Raji (cell line): ENCODE measurements around the gene PTGES.

Experiments used
- POLR2A ChIP-seq: IDR thresholded peaks from 2 replicates; pipeline ENCODE4 v1.6.1; 2011; ENCODE audit warnings: low read depth, low read length, control low read depth; ENCODE audit not compliant: insufficient read depth

The PTGES gene, protein sequence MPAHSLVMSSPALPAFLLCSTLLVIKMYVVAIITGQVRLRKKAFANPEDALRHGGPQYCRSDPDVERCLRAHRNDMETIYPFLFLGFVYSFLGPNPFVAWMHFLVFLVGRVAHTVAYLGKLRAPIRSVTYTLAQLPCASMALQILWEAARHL

DNA sequence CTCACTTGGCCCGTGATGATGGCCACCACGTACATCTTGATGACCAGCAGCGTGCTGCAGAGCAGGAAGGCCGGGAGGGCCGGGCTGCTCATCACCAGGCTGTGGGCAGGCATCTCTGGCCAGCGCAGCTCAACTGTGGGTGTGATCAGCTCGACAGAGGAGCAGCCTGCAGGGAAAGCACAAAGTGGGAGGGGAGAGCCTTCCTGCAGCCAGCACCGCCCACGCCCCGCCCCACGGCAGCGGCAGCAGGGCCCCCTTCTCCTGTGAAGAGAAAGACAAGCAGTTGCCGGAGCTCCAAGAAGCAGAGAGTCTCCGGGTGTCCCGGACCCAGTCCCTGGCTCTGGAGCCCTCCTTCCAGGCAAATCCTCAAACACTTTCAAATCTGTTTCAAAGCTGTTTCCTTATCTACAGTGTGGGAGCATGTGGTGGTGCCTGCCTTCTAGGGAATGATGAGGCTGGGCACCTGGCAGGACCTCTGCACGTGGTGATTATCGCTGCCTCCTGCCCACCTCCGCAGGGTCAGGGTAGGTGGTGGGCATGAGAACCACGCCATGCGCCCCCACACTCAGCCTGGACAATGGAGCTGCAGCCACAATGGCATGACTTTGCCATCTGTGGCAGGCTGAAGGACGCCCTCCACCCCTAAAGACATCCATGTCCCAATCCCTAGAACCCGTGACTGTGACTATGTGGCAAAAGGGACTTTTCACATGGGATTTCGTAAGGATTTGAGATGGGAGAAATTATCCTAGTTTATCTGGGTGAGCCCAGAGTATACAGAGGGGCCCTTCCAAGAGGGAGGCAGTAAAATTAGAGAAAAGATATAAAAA is at the start of gene PTGES:
PTGES (minus strand) TSS at position 143 of the 830 bp plus-strand sequence; CDS start at position 113, 30 bp downstream.
- TF ChIP-seq POLR2A = no peak

DNA sequence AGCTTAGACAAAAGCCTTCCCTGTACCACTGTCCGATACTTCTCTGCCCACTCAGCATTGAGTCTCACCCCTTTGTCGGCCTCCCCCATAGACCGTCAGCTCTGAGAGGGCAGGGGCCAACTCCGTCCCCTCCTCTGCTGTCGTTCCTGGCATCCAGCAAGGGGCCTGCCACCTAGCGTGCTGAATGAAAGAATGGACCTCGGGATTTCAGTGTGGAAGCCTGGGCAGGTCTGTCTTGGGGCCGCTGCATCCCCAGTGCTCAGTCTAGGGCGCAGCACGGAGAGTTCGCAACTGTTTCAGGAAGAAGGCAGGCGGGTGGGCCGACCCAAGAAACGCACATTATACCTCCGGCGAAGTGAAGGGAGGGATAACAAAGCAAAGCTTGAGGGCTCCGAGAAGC is 48.7 kb upstream of the PTGES start:
- TF ChIP-seq POLR2A = no peak

DNA sequence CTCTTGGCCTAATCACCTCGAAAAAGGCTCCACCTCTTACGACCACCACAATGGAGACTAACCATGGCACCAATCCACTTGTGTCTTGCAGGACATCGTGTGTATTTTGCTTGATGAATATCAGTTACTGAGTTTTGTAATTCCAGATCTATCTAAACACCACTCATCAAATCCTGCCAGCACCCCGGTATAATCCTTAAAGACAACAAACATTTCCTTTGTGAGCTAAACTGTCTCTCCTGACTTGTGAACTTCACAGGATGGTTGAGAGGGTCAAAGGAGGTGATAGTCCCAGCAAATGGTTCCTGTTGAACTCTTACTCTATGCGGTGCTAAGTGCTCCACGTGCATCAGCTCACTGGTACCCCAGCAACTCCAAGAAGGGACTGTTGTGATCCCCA is 46.1 kb upstream of the PTGES start:
- TF ChIP-seq POLR2A = no peak

DNA sequence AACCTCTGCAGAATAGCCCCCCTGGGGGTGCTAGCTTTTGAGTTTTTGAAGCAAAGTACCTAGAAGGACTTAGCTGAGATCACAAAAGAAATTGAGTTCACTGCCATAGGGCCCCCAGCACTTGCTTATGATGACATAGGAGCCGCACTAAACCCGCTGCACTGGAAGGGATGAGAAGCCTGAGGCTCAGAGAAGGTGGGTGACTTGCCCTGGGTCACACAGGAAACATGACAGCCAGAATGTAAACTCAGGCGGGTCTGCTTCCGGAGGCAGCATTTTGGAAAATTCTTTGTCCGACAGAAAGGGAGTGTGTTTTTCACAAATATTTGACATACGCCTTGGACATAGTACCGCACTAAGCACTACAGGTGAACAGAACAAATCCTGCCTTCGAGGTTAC is 41.7 kb upstream of the PTGES start:
- TF ChIP-seq POLR2A = no peak

DNA sequence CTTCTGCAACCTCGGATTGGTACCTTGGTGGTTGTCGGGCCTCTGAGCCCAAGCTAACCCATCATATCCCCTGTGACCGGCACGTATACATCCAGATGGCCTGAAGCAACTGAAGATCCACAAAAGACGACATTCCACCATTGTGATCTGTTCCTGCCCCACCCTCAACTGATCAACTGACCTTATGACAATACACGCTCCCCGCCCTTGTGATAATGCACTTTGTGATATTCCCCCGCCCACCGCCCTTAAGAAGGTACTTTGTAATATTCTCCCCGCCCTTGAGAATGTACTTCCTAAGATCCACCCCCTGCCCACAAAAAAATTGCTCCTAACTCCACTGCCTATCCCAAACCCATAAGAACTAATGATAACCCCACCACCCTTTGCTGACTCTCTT is 33.6 kb upstream of the PTGES start:
- no peak for TF ChIP-seq POLR2A

DNA sequence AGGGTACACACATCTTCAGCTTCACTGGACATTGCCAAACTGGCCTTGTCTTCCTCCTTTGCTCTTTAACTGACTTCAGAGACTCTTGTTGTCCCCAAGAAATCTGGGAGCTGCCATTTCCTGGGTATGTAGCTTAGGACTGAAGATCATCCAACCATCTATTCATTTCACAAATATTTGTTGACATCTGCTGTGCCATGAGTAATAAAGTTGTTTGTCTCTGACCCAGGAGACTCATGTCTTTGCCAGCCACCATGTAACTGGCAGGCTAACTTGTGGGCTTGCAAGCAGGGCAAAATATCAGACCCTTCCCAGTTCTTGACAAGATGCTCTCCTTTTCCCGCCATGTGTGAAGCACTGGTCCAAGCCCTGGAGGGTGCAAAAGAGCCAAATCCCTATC is 33.0 kb upstream of the PTGES start:
- TF ChIP-seq POLR2A = no peak

DNA sequence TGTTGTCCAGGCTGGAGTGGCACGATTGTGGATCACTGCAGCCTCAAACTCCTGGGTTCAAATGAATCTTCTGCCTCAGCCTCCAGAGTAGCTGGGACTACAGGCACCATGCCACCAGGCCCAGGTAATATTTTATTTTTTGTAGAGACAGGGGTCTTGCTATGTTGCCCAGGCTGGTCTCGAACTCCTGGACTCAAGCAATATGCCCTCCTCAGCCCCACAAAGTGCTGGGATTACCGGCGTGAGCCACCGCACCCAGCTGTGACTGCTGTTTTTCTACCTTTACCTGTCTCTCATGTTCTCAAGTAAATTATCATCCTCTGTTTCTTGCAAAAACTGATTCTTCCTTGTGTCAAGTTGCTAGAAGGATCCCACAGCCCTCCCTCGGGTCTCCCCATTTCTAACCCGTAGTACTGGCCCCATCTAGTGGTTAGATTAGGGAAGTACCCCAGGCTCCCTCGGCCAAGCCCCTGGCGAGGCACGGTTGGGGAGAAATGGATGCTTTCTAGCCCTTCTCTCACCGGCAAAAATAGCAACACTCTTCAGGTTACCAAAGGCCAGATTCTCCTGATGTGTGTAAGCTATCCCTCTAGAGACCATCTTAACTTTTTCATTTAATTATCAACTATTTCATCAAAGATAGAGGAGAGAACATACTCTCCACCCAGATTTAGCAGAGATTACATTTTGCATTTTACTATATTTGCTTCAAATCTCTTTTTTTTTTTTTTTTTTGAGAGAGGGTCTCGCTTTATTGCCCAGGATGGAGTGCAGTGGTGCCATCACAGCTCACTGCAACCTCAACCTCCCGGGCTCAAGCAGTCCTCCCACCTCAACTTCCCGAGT is 30.9 kb upstream of the PTGES start:
- no peak for TF ChIP-seq POLR2A

DNA sequence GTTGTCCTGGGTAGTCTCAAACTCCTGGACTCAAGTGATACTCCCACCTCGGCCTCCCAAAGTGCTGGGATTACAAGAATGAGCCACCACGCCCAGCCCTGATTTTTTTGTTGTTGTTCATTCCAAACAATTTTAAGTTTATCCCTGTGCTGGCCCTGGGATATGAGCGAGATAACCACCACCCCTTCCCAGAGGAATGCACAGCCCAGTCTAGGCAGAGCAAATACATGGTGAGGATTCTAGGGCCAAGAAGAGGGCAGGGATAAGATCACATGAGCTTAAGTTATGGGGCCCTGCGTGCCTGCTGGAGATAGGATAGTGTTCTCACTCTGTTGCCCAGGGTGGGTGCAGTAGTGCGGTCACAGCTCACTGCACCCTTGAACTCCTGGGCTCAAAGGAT is 29.1 kb upstream of the PTGES start:
- TF ChIP-seq POLR2A = no peak

DNA sequence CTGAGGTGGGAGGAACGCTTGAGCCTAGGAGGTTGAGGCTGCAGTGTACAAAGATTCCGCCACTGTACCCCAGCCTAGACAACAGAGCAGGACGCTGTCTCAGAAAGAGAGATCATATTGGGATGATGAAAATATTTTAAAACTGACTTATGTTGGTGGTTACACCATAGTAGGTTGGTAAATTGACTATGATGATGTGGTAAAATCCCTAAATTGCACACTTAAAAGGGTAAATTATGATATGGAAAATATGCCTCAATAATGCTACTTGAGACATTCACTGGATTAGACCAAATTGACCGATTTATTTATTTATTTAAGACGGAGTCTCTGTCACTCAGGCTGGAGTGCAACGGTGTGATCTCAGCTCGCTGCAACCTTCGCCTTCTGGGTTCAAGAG is 28.3 kb upstream of the PTGES start:
- TF ChIP-seq POLR2A = no peak

DNA sequence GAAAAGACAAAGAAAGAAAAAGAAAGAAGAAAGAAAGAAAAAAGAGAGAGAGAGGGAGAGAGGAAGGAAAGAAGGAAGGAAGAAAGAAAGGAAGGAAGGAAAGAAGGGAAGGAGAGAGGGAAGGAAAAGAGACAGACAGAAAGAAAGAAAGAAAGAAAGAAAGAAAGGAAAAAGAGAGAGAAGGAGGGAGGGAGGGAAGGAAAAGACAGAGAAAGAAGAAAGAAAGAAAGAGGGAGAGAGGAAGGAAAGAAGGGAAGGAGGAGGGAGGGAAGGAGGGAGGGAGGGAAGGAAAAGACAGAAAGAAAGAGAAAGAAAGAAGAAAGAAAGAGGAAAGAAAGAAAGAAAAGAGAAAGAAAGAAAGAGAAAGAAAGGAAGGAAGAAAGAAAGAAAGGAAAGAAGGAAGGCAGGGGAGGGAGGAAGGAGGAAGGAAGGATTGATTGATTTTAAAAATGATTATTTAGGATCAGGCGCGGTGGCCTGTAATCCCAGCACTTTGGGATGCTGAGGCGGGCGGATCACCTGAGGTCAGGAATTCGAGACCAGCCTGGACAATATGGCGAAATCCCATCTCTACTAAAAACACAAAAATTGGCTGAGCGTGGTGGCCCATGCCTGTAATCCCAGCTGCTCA is 26.8 kb upstream of the PTGES start:
- TF ChIP-seq POLR2A = no peak

DNA sequence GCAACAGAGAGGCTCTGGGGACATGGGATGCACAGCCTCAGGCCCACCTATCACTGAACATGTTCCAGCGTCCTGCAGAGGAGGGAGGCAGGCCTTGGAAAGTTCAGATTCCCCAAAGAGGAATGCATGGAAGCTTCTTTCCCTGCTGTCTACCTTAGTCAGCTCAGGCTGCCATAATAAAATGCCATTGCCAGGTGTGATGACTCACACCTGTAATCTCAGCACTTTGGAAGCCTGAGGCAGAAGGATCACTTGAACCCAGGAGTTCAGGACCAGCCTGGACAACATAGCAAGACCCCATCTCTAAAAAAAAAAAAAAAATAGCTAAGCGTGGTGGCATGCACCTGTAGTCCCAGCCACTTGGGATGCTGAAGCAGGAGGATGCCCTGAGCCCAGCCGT is 25.6 kb upstream of the PTGES start:
- TF ChIP-seq POLR2A = no peak

DNA sequence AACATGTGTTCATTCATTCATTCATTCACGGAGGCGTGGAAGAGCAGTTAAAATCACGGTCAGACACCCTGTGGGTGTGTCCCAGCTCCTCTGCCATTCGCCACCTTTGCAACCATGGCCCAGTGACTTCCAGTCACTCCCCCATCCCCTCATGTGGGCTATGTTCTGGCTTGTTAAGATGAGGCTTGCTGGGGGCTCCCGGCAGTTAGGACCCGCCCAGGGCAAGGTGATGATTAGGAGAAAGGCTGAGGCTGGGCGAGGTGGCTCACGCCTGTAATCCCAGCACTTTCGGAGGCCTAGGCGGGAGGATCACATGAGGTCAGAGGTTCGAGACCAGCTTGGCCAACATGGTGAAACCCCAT is 24.9 kb upstream of the PTGES start:
- no peak for TF ChIP-seq POLR2A

DNA sequence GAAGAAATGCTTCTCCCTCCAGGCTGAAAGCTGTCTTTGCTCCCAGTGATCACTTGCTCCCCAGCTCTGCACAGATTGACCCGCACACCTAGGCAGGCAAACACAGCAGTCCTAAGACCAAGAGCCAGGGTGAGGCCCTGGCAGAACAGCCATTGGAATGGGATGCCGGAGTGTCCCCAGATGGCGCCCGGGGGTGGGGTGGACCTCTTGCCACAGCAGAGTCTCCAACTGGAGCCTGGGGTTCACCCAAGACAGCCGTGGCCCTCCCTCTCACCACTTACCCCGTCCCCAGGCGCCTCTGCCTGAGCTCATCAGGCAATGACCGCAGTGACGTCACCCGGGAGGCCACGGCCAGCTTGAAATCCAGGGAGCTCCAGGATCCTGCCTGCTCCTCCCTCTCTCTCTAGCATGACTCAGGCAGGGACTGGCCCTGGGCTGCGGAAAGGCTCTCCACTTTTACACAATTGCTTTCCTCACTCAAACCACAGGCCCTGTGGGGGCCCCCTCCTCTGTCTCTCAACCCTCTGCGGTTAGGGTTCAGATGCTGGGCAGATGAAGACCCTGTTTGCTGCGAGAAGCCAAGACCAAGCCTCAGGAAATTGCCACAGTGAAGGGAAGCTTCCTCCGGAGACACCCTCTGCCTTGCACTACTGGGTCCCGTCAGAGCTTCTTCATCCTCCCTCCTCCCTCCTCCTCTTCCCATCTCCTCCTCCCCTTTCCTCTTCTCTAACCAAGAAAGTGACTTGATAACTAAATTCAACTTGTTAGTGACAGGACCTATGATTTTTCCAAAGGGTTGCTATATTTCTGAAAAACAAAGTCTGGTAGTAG is 24.3 kb upstream of the PTGES start:
- no peak for TF ChIP-seq POLR2A

DNA sequence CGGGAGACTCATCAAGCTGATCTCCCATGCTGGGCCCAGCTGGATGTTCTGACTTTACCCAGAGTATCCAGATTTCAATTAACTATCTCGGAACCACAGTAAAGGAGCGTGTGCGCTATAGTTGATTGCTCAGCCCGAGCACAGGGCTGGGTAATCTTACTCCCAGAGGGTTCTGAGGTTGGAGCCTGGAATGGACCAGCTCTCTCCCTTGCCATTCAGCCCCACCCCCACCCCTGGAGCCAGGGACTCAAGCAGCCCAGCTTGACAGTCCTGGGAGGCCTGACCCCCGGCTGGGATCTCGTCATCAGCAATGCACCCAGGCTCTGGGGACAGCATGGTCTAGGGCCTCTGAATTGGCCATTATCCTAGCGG is 23.7 kb upstream of the PTGES start:
- no peak for TF ChIP-seq POLR2A

DNA sequence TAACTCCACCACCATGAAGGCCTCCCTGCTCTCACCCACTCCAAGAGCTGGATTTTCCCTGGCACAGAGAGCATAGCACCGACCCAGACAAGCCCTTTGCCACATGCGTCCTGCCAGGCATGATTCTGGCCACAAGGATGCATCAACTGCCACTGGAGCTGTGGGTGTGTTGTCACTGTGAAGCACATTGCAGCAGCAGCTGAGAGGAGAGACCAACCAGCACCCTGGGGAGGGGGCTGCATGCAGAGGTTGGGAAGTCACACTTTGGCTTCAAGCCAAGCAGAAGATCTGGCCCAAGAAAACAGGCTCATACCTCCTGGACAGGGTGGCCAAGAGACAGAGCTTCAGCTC is 22.6 kb upstream of the PTGES start:
- no peak for TF ChIP-seq POLR2A

DNA sequence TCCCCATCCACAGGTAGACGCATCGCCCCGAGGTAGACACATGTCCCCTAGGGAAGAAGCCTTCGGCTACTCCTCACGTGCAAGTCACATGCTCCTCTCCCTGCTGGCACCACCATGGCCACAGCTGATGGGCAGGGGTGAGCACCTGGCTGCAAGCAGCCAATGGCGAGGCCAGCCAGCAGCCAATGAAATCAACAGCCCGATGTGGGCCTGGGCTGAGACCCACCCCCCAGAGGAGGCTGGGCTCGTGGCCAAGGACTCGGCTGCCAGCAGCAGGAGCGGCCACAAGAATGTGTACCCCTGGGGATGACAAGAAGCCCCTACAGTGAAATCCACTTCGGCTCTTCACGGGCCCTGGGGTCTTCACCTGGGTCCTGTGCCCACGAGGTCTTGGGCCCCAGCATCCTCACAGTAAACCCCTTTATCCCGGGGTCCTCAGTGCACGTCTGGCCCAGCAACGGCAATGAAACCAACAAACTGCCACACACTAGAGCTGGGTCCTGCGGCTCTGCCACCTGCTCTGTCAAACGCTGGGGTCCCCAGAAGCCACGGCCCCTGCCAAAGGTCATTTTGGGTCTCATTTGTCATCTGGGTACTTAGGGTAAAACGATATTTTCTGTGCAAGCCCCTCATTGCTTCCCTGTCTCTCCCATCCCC is 22.1 kb upstream of the PTGES start:
- no peak for TF ChIP-seq POLR2A
